Measurements from ENCODE around the gene ZNF423.
A peak's percentile ranks its signal among the peaks of the same experiment; 100 is the strongest.

Gene ZNF423

DNA sequence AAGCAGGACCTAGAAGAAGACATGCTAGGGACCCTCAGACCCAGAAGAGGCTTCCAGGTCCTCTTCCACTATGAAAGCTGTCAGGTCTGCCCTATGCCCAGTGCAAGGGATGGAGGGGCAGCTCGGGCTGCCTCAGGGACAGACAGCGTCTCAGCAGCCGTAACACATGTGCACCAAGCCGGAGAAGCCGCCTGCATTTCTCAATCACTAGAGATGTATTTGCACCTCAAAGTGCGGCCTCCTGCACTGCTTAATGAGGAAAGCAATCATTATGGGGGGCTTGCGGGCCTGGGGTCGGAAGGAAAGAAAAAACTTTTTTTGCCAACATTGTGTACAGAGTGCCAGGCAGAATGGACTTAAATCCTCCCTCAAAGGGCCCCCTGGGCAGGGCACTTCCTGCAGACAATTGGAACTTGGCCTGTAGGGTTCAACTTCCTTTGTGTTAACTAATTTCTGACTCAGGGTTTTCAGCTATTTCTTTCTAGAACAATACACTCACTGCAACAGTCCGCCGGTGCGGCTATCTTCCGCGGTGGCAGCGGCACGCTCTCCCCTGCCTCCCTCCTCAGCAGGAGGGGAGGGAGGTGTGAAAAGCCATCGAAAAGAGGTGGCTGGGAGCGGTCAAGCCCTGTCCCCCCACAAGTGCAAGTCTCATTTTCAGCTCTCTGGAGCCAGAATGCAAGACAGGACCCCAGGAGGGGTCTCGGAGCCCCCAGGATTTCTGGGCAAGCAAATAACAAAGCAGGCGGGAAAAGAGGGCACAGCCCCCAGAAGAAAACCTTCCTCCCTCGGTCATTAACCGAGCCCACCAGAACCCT, 101.2 kb downstream of the ZNF423 start:
- DNase-seq (ENCODE audit: low spot score) = no peak

DNA sequence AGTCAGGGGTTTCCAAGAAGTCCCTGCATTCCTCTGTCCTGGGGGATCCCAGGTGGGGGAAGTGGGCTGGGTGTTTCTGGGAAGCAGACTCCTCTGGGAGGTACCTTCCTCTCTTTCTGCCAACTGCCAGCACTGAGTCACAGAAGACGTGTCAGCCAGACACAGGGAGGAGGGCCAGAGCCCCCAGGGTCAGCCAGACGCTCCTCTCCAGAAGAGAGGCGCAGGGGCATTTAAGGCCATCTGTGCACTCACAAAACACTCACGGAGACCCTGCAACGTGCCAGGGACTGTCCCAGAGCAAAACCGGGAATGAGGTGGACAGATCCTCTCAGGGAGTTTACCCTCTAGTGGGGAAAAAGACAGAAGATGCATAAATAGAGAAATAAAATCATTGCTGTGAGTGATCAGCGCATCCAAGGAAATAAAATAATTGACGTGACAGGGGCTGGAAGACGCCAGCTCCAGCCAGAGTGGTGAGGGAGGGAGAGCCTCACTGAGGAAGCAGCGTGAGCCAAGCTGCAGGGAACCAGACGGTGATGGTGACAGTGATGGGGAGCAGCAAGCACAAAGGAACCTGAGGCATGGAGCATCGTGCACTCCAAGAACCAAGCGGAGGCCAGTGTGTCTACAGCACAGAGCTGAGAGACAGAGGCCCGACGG, 105.4 kb downstream of the ZNF423 start:
- peak; percentile 78 for DNase-seq (ENCODE audit: low spot score)

DNA sequence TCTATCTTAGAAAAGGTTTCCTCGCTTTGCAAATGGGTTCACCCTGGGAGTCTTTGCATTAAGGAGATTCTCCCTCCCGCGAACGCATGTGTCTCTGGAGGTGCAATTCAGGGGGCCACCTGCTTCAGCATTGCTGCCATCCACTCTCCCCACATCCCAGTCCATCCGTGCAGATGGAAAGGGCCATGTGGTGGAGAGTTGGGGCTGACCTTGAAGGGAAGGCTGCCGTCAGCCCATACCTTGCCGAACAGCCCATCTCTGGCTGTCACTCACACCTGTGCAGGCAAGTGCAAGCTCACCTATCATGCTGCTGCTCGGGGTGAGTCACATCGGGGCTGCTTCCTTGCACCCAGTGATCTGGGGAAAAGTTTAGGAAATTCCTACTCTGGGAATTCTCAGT, 106.1 kb downstream of the ZNF423 start:
- DNase-seq (ENCODE audit: low spot score) = peak; percentile 32

DNA sequence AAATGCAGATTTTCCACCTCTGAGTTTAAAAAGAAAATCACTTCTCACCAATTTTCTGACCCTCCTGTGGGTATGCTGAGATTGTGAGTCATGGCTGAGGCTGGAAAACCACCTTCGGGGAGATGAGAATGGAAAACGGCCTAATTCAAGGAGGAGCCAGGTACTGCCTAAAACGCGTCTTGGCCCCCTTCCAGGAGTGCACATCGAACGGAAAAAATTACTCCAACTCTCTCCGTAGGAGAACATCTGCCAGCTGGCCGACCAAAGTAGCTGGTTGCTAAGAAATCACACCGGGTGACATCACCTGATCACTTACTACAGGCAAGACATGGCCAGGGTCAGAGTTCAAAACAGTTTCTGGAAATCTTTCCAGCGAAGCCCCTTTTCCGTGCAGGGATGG, 107.6 kb downstream of the ZNF423 start:
- no peak for DNase-seq (ENCODE audit: low spot score)

DNA sequence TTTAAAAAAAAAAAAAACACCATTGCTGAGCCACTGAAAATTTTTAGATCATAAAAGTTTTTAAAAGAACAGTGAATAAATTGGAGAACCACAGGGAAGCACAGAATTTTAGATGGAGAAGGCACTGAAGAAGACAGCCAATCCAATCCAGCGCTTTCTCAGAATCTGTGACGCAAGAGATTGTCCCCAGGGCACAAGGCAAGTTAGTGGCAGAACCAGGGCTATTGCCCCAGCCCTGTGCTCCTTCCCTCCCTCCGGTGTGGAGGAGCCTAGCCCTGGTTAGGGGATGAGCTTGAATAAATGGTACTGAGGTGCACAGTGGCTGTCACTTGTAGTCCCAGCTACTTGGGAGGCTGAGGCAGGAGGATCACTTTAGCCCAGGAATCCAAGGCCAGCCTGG, 108.3 kb downstream of the ZNF423 start:
- no peak for DNase-seq (ENCODE audit: low spot score)

DNA sequence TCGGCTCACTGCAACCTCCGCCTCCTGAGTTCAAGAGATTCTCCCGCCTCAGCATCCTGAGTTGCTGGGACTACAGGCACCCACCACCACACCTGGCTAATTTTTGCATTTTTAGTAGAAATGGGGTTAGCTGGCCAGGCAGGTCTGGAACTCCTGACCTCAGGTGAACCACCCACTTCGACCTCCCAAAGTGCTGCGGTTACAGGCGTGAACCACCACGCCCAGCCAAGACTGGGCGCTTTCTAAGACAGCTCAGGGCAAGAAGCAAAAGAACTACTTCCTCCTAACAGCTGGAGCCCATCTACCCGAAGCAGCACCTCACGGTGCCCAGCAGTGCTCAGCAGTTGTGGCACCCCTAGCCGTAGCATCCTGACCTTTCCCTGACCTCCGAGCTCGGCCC, 109.4 kb downstream of the ZNF423 start:
- DNase-seq (ENCODE audit: low spot score) = no peak

DNA sequence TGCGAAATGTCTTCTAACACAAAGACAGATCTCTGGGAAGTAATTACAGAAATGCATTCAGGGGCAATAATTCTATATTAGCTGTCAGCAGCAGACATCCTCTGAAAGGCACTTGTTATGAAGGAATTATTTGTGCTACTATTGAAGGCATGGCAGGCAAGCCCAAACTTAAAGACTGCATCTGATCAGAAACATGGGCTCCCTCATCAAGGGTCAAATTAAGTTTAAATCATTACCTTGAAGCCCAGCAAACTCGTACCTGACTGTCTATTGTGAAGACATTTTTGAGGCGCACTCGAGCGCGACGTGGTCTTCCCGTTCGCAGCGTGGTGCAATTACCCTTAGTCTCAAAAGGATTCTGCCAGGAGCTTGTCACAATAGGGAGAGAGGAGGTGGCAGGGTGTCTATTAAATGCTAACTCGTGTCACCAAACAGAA, 110.6 kb downstream of the ZNF423 start:
- no peak for DNase-seq (ENCODE audit: low spot score)

DNA sequence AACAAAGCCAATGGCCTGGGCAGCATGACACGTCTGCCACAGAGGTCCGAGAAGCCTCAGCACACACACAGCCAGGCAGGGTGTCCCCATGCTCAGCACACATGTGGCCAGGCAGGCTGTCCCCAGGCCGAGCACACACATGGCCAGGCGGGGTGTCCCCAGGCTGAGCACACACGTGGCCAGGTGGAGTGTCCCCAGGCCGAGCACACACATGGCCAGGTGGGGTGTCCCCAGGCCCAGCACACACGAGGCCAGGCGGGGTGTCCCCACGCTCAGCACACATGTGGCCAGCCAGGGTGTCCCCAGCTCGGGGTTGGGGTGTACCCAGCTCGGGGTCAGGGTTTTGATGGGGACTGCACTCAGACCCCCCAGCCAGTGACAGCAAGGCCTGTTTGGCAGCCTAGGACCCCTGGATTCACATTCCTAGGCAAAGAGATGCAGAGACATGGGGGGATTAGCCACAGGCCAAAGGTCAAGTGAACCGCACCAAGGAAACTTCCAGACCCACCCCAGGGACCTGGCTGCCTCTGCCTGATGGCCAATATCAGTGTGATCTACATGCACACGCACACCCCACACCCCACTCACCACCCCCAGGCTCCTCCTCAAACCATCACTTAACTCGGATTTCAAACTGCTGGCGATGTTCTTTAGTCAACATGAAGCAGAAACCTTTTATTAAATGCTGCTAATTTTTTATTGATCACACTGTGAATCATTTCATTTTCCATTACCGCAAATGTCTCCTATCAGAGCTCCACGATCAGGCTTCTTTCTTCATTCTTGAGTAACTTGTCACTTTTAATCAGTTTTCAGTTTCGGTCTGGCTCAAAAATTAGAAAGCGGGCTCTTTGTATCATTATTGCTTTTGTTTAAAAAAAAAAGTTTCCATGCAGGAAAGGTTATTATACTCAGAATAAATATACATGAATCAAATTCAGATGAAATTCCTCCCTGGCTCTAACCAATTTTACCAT, 111.4 kb downstream of the ZNF423 start:
- no peak for DNase-seq (ENCODE audit: low spot score)

DNA sequence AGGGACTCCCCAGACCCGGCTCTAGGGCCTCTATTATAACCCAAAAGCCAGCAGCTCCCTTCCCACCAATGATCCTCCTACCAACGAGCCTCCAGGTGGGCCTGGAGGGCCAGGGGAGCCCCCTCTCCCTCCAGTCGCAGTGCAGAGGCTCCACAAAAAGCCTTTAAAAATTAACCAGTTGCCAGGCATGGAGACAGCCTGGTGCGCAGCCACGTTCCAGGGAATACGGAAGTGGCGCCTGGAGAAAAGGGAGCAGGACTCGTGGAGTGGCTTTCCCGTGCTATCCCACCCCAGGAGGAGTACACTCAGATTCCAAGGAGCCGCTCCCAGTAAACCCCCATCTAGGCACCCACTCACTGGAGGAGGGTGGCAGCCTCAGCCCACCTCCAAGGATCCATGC, 112.3 kb downstream of the ZNF423 start:
- no peak for DNase-seq (ENCODE audit: low spot score)

DNA sequence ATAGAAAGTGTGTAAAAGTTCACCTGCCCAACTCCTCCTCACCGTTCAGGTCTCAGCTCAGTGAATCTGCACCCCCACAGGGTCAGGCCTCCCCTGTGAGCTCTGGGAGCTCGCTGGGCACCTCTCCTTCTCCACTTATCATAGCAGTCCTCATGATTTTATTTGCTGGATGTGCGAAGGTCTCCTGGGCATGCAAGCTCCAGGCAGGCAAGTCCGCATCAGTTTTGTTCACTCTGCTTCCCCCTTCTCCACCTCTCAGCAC, 112.8 kb downstream of the ZNF423 start:
- DNase-seq (ENCODE audit: low spot score) = no peak

DNA sequence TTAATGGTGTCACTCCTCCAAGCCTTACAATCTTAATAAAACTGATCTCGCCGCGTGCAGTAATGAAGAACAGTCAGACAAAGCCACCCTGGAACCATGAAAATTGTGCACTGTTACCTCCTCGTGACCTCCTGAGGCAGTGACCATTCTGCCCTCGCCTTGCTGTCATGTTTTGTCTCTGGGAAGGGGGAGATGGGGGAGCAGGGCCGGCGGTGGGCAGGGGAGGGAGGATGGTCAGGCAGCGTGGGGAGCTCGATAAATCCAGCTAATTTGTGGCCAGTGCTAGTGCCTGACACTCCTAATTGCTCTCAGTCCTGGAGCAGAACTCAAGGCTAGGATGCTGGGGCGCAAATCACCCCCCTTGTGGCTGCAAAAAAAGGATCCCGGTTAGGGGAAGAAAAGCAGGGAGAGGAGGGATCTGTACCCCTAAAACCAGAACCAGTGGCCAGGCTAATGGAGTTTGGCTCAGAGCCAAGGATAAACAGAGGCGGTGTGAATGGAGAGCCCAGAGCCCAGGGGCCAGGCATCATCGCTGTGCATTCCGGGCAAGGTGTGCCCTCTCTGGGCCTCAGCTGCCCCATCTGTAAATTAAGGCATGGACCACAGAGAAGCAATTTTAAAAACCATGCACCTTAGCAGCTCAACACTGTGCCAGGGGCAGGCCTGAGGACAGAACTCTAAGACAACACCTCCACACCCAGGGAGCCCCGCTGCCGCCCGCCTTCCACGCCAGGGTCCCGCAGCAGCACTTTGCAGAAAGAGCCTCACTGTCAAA, 113.3 kb downstream of the ZNF423 start:
- no peak for DNase-seq (ENCODE audit: low spot score)

DNA sequence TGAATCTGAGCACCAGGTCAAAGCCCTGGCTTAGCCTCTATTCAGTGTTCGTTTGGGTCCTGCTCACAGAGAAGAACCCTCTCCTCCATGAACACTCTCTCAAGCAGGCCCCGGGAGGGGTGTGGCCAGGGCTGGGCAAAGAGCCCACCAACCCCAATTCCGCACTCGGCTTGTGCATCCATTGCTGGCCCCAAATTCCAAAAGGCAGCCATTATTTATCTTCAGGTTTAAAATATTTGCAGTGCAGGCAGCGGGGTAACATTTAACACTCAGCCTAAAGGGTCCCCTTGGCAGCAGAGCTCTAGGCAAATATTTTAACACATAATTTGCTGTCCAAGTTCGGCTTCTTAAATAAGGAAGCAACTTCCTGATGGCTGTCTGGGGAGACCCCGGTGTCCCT, 115.7 kb downstream of the ZNF423 start:
- no peak for DNase-seq (ENCODE audit: low spot score)

DNA sequence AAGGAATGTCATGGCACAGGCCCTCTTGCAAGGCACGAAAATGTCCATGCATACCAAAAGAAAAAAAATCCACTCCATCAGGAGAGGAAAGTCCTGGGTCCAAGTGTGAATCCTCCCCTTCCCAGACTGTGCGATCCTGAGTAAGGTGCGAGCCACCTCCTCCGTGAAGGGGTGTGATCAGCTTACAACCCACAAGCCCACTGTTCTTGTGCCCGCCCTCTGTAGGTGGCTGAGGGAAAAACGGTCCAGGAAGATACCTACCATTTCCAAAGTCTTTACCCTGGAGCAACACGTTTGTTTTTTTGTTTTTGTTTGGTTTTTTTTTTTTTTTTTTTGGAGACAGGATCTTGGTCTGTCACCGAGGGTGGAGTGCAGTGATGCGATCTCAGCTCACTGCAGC, 116.5 kb downstream of the ZNF423 start:
- peak; percentile 35 for DNase-seq (ENCODE audit: low spot score)

DNA sequence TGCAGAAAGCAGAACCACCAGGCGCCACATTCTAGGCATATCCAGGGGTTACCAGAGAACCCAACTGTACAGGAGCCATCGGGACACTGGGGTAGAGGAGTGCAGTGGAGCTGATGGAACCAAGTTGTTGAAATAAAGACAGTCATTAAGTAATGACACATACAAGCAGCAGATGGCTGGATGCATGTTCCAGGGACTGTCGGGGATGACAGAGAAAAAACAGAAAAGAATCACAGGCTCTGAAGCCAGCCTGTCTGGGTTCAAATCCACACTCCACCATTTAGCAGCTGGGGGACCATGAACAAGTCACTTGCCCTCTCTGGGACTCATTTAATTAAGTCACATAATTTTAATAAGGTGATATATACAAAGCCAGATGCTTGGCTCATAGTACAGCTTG, 117.1 kb downstream of the ZNF423 start:
- DNase-seq (ENCODE audit: low spot score) = no peak

DNA sequence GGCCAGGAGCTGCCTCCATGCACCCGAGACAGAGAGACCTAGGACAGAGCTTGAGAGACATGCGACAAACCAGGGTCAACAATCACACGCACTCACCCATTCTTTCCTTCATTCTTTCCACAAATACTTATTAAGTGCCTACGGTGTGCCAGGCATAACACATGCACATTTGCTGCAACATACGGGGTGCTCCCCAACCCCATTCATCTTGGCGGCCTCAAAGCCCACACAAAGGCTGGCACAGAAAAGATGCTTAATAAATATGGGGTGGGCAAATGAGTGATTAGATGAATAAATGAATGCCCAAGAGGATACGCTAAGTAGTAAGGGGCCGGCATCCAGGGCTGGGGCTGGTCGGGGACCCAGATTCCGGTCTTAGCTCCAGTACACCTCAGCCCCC, 117.9 kb downstream of the ZNF423 start:
- DNase-seq (ENCODE audit: low spot score) = no peak

DNA sequence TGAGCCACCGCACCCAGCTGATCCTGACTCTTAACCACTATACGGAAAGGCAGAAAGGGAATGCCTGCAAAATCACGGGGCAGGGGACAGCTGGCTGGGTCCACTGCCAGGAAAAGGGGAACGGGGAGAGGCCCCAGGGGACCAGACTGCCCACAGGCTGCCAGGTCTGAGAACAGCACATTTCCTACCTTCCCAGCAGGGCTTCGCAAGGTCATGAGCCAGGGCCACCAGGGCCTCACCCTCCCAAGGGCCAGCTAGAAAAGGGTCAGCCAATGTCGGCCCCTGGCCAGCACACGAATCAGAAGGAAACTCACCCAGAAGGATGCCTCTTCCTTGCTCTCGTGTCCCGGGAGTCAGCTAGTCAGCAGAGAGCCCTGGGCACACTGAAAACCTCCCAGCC, 118.4 kb downstream of the ZNF423 start:
- no peak for DNase-seq (ENCODE audit: low spot score)

DNA sequence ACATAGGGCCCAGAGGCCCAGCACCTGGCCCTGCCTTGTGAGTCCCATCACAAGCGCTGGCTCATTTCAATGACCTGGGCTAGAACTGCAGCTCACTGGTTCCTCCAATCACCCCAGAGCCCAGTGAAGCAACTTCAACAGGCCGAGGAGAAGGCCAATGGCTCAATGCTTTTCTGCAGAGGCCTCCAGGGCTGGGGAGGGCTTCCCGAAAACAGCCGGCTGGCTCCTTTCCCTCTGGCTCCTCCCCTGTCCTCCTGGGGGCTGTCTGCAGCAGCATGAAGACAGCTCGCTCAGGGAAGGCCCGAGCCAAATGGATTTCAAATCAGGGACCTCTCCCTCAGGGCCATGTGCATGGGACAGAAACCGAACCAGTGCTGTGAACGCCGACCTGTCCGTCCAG, 121.6 kb downstream of the ZNF423 start:
- no peak for DNase-seq (ENCODE audit: low spot score)

DNA sequence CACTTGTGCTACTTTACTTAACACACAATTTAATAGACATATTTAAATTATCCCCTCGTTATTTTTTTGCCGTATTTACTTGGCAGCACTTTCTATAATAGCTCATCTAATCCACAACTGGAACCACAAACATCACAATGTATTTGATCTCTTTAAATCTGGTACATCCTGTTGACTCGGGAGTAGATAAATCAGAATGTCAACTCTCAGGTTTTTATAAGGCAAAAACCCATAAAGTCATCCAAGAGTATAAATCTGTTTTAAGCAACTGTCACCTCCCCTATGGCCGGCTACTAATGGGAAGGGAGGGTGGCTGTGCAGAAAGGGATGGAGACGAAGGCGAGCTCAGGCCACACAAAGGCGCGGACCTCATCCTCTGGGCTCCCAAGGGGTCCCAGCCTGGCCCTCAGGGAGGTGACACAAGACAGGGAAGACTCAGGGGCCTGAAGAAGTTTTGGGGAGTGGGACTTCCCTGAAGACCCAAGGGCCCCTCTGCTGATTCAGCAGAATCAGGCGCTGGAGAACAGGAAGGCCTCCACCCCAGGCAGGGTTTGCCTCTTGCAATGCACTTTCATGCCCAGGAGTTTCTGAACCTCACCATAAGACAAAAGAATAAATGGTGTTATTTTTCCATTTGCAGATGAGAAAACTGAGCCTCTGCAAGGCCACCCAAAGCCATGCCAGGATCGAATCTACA, 122.5 kb downstream of the ZNF423 start:
- DNase-seq (ENCODE audit: low spot score) = no peak

DNA sequence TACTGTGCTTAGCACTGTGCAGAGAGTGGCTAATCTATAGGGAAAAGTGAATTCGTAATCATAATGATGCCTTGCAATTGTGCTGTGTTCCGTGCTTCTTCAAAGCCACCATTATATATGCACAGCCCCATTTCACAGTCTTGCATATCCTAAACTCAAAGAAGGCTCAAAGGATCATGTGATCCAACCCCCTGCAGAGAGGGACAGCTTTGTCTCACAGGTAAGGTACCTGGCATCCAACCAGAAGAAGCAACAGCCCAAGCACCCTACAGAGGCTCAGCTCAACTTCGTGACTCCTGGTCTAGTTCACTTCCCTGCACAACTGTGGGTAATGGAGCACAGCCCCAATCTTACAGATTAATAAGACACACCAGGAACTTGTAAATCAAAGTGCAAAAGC, 124.0 kb downstream of the ZNF423 start:
- DNase-seq (ENCODE audit: low spot score) = no peak

DNA sequence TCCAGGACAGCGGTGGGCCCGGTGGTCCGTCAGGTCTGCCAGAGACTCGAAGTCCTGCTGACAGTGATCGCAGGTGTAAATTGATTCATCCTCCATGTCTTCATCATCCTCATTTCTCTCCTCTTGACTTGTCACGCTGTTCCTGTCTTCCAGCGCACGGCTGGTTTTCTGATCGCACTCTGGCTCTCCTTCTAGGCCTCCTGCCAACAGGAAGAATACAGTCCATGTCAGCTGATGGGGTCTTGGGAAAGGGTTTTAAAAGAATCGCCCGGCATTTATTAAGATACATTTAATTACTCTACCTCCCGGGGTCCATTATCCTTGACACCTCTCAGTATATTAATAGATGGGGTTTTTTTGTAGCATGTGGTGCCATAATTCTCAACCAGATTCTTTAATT, 125.1 kb downstream of the ZNF423 start:
- no peak for DNase-seq (ENCODE audit: low spot score)

DNA sequence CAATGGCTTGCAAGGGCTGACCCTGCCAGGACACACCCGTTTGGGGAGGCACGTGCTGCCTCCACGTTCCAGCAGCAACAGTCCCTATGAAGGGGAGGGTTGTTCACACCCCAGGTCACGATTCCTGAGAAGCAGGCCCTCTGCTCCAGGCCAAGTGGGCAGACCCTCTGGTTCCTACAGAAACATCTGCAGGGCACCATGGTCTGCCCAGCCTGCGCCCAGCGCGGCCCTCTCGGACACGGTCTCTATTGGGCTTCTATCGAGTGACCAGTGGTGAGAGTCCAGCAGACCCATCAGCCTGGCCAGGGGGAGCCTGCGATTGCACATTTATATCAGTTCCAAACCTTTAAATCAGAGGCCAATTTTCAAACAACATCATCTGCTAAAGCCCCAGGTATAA, 128.3 kb downstream of the ZNF423 start:
- DNase-seq (ENCODE audit: low spot score) = no peak

All from SK-N-DZ (cell line).